Left lung (tissue), 10 donors: ENCODE measurements around the gene CENPK. TPM values are rescaled to one million over a fixed set of nuclear protein-coding genes. Genes with fewer than 3 reads are reported as not detected.

Experiments used
- ATAC-seq: fragments of 200-7000 bp; cut with Tn5 transposase; one replicate; pipeline ENCODE4 v1.9.1; 2020; ENCODE audit warnings: moderate library complexity
- DNase-seq, 4 donors: peaks; one replicate each; pipeline ENCODE4 v3.0.0-alpha.2; 2013 to 2020
- H3K27ac ChIP-seq, 2 donors: fragments of 200-600 bp; sonication (generic) in 1 of 2; one replicate each; pipeline versions ENCODE4 v1.5.0 to v1.8.0; 2020 to 2021
- H3K27me3 ChIP-seq, 2 donors: fragments of 200-600 bp; sonication (generic) in 1 of 2; one replicate each; pipeline versions ENCODE4 v1.5.0 to v1.8.0; 2020 to 2021
- H3K36me3 ChIP-seq, 2 donors: fragments of 200-600 bp; sonication (generic) in 1 of 2; one replicate each; pipeline versions ENCODE4 v1.5.0 to v1.8.0; 2020 to 2021
- H3K4me1 ChIP-seq, 2 donors: fragments of 200-600 bp; one replicate each; pipeline ENCODE4 v1.8.0; 2021
- H3K4me3 ChIP-seq, 2 donors: fragments of 200-600 bp; sonication (generic) in 1 of 2; one replicate each; pipeline versions ENCODE4 v1.5.0 to v1.8.0; 2020 to 2021; ENCODE audit warnings: mild to moderate bottlenecking in 1 of 2
- H3K9me3 ChIP-seq, 2 donors: fragments of 200-600 bp; sonication (generic) in 1 of 2; one replicate each; pipeline versions ENCODE4 v1.5.0 to v1.8.0; 2020 to 2021
- CTCF ChIP-seq, 2 donors: fragments of 200-600 bp; sonication (generic) in 1 of 2; IDR thresholded peaks; one replicate each; pipeline versions ENCODE4 v1.5.0 to v1.8.0; 2021; ENCODE audit warnings: antibody characterized with exemption in 2 of 2
- intact Hi-C, 2 donors: fragments of 100-400 bp; cut with DNase I; formaldehyde crosslinking; loops; one replicate each; pipeline versions ENCODE4 v1.11.2 to v1.14.2; 2022
- polyA plus RNA-seq, 6 donors: library from polyadenylated mRNA; unstranded; fragments of 120-200 nt; gene quantifications; one replicate each; pipeline ENCODE4 v1.2.1, GENCODE V29; 2013; ENCODE audit not compliant: insufficient read length in 6 of 6
- total RNA-seq, 2 donors: library from RNA; stranded (reverse); fragmentation: NEBNext Ultra II Directional; extraction: Animal tissue kit (Norgen Biotek cat#: 25700); gene quantifications; one replicate each; pipeline ENCODE4 v1.2.1, GENCODE V29; 2021
- donor health status: DM: no; HTN: yes; CAD: no.
- donor health status: DM: no; HTN: no; CAD: no.

Gene CENPK
- total and polyA plus RNA-seq, 8 donors, result 8.3 to 68.2 (median 48.4) TPM

- DNase-seq, result no peak
Measured at GRCh38 chr5:65546141-65546540, 16.8 kb downstream of the CENPK start.

DNA sequence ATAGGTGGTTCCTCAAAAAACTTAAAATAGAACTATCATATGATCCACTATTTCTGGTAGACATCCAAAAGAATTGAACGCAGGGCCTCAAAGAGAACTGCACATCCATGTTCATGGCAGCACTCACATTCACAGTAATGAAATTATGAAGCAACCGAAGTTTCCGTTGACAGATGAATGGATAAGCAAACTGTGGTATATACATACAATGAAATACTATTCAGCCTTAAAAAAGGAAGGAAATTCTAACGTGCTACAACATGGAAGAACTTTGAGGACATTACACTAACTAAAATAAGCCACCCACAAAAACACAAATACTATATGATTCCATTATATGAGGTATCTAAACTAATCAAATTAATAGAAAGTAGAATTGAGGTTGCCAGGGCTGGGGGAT is 18.5 kb downstream of the CENPK start:
- Histone ChIP-seq H3K27ac (no peak overlapping the region), H3K4me1 (no peaks in the 10 kb centered on the region), H3K36me3 (peaks cover 0 to 9% of the 10 kb centered on the region in 2 donors), H3K9me3 (no peaks in the 10 kb centered on the region), H3K27me3 (no peaks in the 10 kb centered on the region), H3K4me3 (no peak overlapping the region)
- no peak for DNase-seq
- intact Hi-C loops, result no loop called here
- no peak for ATAC-seq
- no peak for TF ChIP-seq CTCF (IDR thresholded peaks at IDR 0.05)

More at GRCh38 chr5:65546141-65546540, 16.8 kb downstream of the CENPK start:
- no peaks in the 10 kb centered on the region for H3K4me1 ChIP-seq
- H3K27ac ChIP-seq, result no peak overlapping the region
- peaks cover 0 to 9% of the 10 kb centered on the region in 2 donors for H3K36me3 ChIP-seq
- ATAC-seq, result no peak
- no peak for TF ChIP-seq CTCF (IDR thresholded peaks at IDR 0.05)
- no peaks in the 10 kb centered on the region for H3K9me3 ChIP-seq
- intact Hi-C loops, result no loop called here
- no peak overlapping the region for H3K4me3 ChIP-seq
- H3K27me3 ChIP-seq, result no peaks in the 10 kb centered on the region

GRCh38 chr5:65539827-65540226 is 23.1 kb downstream of the CENPK start:
- intact Hi-C loops, result no loop called here
- Histone ChIP-seq H3K4me3 (no peak overlapping the region), H3K9me3 (no peaks in the 10 kb centered on the region), H3K27me3 (no peaks in the 10 kb centered on the region), H3K36me3 (peaks cover 0 to 9% of the 10 kb centered on the region in 2 donors), H3K27ac (no peak overlapping the region), H3K4me1 (no peaks in the 10 kb centered on the region)
- TF ChIP-seq CTCF (IDR thresholded peaks at IDR 0.05), result no peak
- DNase-seq, result no peak
- ATAC-seq, result no peak

DNA sequence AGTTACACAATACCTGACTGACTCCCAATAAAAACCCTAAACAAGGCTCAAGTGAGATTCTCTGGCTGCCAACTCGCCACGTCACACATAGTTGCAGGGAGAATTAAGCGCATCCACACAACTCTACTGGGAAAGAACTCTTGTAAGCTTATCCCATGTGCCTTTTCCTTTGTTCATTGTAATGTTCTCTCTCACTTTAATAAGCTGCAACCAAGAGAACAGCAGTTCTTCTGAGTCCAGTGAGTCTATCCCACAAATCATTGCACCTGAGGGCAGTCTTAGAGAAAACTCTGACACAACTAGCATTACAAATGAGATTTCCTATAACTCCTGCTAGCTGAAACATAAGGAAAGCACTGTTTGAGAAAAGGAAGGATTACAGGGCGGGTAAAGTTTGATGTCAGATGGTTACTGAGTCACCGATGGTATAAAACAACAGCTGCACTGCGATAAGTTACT is 27.4 kb downstream of the CENPK start:
- H3K27ac ChIP-seq, result no peak overlapping the region
- intact Hi-C loops, result no loop called here
- DNase-seq (no peak), ATAC-seq (no peak)
- no peak overlapping the region for H3K4me3 ChIP-seq
- no peaks in the 10 kb centered on the region for H3K4me1 ChIP-seq
- no peaks in the 10 kb centered on the region for H3K36me3 ChIP-seq
- H3K27me3 ChIP-seq, result no peaks in the 10 kb centered on the region
- no peaks in the 10 kb centered on the region for H3K9me3 ChIP-seq
- no peak for TF ChIP-seq CTCF (IDR thresholded peaks at IDR 0.05)

DNA sequence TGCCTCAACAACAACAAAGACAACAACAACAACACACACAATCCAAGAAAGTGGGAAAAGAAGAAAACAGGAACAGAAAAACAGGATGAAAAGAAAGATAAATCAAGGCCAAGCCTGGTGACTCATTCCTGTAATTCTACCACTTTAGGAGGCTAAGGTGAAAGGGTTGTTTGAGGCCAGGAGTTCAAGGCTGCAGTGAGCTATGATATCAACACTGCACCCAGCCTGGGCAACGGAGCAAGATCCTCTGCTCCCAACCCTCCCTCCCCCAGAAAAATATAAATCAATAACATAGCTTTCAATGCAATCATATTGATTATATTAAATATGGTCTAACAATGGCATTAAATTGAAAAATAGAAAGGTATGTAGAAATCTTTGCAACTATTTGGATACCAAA is 32.1 kb downstream of the CENPK start:
- Histone ChIP-seq H3K27me3 (no peaks in the 10 kb centered on the region), H3K4me1 (no peaks in the 10 kb centered on the region), H3K4me3 (no peak overlapping the region), H3K27ac (no peak overlapping the region), H3K9me3 (no peaks in the 10 kb centered on the region), H3K36me3 (no peaks in the 10 kb centered on the region)
- DNase-seq (no peak), ATAC-seq (no peak)
- intact Hi-C loops, result no loop called here
- no peak for TF ChIP-seq CTCF (IDR thresholded peaks at IDR 0.05)
